Camera-type eye (tissue), 1 donor: Measurements from ENCODE around the gene MID1IP1. TPM values are rescaled to one million over a fixed set of nuclear protein-coding genes. Genes with fewer than 3 reads are reported as not detected.

Experiments used
- total RNA-seq: library from RNA; depleted of rRNA; stranded (reverse); fragments of >200 nt; gene quantifications from one replicate; pipeline ENCODE4 v1.2.3, GENCODE V29; 2014

Gene MID1IP1, protein sequence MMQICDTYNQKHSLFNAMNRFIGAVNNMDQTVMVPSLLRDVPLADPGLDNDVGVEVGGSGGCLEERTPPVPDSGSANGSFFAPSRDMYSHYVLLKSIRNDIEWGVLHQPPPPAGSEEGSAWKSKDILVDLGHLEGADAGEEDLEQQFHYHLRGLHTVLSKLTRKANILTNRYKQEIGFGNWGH
- total RNA-seq, result 28.1 TPM

DNA sequence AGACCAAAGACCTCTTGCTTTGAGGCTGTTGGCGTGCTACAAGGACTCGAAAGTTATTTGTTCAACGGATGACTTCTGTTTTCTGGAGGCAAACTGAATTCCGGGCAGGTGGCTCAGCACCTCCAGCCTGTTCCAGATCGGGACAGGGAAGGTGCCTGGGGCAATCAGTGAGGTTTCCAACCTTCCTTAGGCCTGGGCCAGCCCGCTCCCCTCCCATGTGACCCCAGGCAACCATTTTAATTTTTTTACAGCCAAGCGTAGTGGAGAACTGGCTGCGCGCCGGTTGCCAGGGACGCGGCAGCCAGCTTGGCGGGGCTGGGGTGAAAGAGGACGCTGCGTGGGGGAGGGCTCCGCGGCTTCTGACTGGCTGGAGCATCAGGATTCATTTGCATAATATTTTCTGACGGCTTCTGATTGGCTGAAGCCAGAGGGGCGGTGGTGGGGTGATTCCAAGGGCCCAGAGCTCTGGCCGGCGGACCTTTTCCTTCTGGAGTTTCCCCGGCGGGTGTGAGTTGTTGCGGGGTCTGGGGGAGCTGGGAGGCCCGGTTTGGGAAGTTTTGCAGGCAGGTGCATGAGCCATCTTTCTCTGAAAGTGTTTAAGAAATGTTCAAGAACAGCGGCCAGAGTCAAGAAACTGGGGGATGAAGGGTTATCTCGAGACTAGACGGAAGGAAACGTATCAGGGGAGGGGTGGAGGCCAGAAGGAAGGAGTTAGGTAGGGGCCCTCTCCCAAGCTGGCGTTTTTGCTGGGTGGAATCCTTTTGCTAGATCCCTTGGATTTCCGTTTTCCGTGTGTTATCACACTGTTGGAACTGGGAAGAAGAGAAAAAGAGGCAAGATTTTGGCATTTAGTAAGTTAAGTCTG is at the start of gene MID1IP1:
Gene MID1IP1 (plus strand): TSS at position 479 of the 865 bp plus-strand sequence. CDS start 3,488 bp downstream, outside the sequence.

Other genes starting within 250 kb of the MID1IP1 start
- 58.6 TPM for gene TSPAN7, start 239.9 kb upstream of the MID1IP1 start, total RNA-seq